MG63 (cell line): ENCODE measurements around the gene EIF4EBP2. TPM values are rescaled to one million over a fixed set of nuclear protein-coding genes. Genes with fewer than 3 reads are reported as not detected.

ENCODE experiments used
- DNase-seq: peaks from one replicate; pipeline ENCODE4 v3.0.0-alpha.2; 2020
- H3K27me3 ChIP-seq: fragments of 250-450 bp; sonication (Bioruptor Pico); 2 replicates; pipeline ENCODE4 v1.5.1; 2020; ENCODE audit warnings: mild to moderate bottlenecking, moderate library complexity
- H3K36me3 ChIP-seq: fragments of 250-450 bp; sonication (Bioruptor Pico); 2 replicates; pipeline ENCODE4 v1.5.1; 2020; ENCODE audit warnings: mild to moderate bottlenecking, moderate library complexity
- H3K4me3 ChIP-seq: fragments of 250-450 bp; sonication (Bioruptor Pico); 2 replicates; pipeline ENCODE4 v1.5.1; 2020; ENCODE audit warnings: mild to moderate bottlenecking, moderate library complexity
- H3K9me3 ChIP-seq: fragments of 250-450 bp; sonication (Bioruptor Pico); 2 replicates; pipeline ENCODE4 v1.5.1; 2020; ENCODE audit warnings: mild to moderate bottlenecking, moderate library complexity
- total RNA-seq: library from RNA; depleted of rRNA; stranded (reverse); fragments of >200 nt; shearing (Covaris generic); gene quantifications from 2 replicates; pipeline ENCODE4 v1.2.3, GENCODE V29; 2014; ENCODE audit warnings: low replicate concordance; rRNA removed

The EIF4EBP2 gene
- total RNA-seq, 1 experiment from 2014 or later = 5.1 TPM

GRCh38 chr10:70465278-70465677 lies 61.3 kb downstream of the EIF4EBP2 start:
- Histone ChIP-seq H3K9me3 (no peaks in the 10 kb centered on the region), H3K36me3 (no peaks in the 10 kb centered on the region), H3K27me3 (no peaks in the 10 kb centered on the region), H3K4me3 (no peak overlapping the region)
- no peak for DNase-seq

GRCh38 chr10:70465832-70466231 lies 61.9 kb downstream of the EIF4EBP2 start:
- DNase-seq = no peak
- H3K4me3 ChIP-seq = no peak overlapping the region
- H3K36me3 ChIP-seq = no peaks in the 10 kb centered on the region
- no peaks in the 10 kb centered on the region for H3K9me3 ChIP-seq
- no peaks in the 10 kb centered on the region for H3K27me3 ChIP-seq

- Histone ChIP-seq H3K36me3 (no peaks in the 10 kb centered on the region), H3K9me3 (no peaks in the 10 kb centered on the region), H3K27me3 (no peaks in the 10 kb centered on the region), H3K4me3 (no peak overlapping the region)
- DNase-seq = no peak
These were observed 63.0 kb downstream of the EIF4EBP2 start for GRCh38 chr10:70466951-70467350.

- Histone ChIP-seq H3K9me3 (no peaks in the 10 kb centered on the region), H3K36me3 (no peaks in the 10 kb centered on the region), H3K4me3 (no peak overlapping the region), H3K27me3 (no peaks in the 10 kb centered on the region)
- DNase-seq = no peak
These were observed 69.0 kb downstream of the EIF4EBP2 start for GRCh38 chr10:70472799-70473454.

- Histone ChIP-seq H3K36me3 (no peaks in the 10 kb centered on the region), H3K4me3 (no peak overlapping the region), H3K9me3 (no peaks in the 10 kb centered on the region), H3K27me3 (no peaks in the 10 kb centered on the region)
- no peak for DNase-seq
These were observed 70.8 kb downstream of the EIF4EBP2 start for GRCh38 chr10:70474780-70475179.

GRCh38 chr10:70475661-70476060 lies 71.7 kb downstream of the EIF4EBP2 start:
- H3K4me3 ChIP-seq = no peak overlapping the region
- no peaks in the 10 kb centered on the region for H3K36me3 ChIP-seq
- peak; percentile 16 for DNase-seq
- H3K27me3 ChIP-seq = no peaks in the 10 kb centered on the region
- no peaks in the 10 kb centered on the region for H3K9me3 ChIP-seq

- Histone ChIP-seq H3K4me3 (no peak overlapping the region), H3K36me3 (no peaks in the 10 kb centered on the region), H3K27me3 (no peaks in the 10 kb centered on the region), H3K9me3 (no peaks in the 10 kb centered on the region)
- DNase-seq = no peak
These were observed 72.5 kb downstream of the EIF4EBP2 start for GRCh38 chr10:70476249-70477035.

GRCh38 chr10:70477661-70478162 lies 73.8 kb downstream of the EIF4EBP2 start:
- peak overlapping the region; percentile 67 for H3K4me3 ChIP-seq
- no peak for DNase-seq
- no peaks in the 10 kb centered on the region for H3K36me3 ChIP-seq
- no peaks in the 10 kb centered on the region for H3K9me3 ChIP-seq
- no peaks in the 10 kb centered on the region for H3K27me3 ChIP-seq

Other genes with a start within 250 kb of the EIF4EBP2 start
- 55.6 and 67.0 TPM in 2 replicates for gene SAR1A, start 233.6 kb upstream of the EIF4EBP2 start, total RNA-seq
- 437 and 481 TPM in 2 replicates for gene PPA1, start 170.7 kb upstream of the EIF4EBP2 start, total RNA-seq
- not detected in 2 replicates for gene NPFFR1, start 120.1 kb upstream of the EIF4EBP2 start, total RNA-seq
- 15.8 and 48.2 TPM in 2 replicates for gene LRRC20, start 21.5 kb upstream of the EIF4EBP2 start, total RNA-seq
- not detected in 2 replicates for gene NODAL, start 37.5 kb downstream of the EIF4EBP2 start, total RNA-seq
- gene PALD1, start 74.6 kb downstream of the EIF4EBP2 start, total RNA-seq = 5.3 and 7.8 TPM in 2 replicates
- not detected in 2 replicates for gene PRF1, start 198.6 kb downstream of the EIF4EBP2 start, total RNA-seq